Parietal lobe (tissue), 1 donor: Measurements from ENCODE around the gene BPIFB1. TPM values are rescaled to one million over a fixed set of nuclear protein-coding genes. Genes with fewer than 3 reads are reported as not detected.

Experiments
- total RNA-seq: library from RNA; depleted of rRNA; stranded (reverse); fragments of >200 nt; gene quantifications from one replicate; pipeline ENCODE4 v1.2.3, GENCODE V29; 2014

Gene BPIFB1, protein sequence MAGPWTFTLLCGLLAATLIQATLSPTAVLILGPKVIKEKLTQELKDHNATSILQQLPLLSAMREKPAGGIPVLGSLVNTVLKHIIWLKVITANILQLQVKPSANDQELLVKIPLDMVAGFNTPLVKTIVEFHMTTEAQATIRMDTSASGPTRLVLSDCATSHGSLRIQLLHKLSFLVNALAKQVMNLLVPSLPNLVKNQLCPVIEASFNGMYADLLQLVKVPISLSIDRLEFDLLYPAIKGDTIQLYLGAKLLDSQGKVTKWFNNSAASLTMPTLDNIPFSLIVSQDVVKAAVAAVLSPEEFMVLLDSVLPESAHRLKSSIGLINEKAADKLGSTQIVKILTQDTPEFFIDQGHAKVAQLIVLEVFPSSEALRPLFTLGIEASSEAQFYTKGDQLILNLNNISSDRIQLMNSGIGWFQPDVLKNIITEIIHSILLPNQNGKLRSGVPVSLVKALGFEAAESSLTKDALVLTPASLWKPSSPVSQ
- not detected for total RNA-seq

DNA sequence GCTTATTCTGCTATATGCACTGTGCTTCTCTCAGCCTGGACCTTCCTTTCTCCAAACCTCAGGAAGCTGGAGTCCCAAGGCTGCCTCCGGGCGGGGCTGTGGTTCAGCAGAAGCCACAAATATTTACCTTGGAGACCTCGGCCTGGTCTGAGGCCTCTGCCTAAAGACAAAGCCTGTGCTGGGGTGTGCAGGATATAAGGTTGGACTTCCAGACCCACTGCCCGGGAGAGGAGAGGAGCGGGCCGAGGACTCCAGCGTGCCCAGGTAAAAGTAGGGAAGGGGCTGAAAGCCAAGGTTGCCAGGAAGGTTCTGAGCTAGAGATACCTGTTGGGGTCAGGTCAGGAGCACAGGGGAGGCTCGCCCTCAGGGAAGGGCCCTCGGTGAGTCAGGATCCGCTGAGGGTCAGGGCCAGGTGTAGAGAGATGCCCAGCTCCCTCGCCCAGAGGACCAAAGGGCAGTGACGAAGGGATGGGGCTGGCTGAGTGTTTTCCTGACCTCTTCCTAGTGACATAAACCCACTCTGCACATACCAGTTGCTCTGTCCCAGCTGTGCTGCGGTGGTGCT is at the start of gene BPIFB1:
TSS of gene BPIFB1 (plus strand) at position 224 of the 565 bp plus-strand sequence. CDS start 2,860 bp downstream, outside the sequence.

DNA sequence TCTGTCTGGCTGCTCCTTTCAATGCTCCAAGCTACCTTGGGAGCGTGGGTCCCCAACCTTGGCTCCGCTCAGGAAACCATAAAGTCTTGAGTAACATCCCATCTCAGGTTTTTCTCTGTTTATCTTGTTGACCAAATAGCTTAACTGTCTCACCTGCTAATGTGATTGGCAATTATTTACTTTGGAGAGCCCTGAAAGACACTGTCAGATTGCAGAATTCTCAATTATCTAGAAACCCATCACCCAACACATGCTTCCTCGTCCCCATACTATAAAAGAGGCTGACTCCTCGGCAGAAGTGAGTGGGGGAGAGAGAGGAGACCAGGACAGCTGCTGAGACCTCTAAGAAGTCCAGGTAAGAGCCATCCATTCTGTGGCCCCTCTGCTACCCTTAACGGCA is 47.3 kb upstream of the BPIFB1 start, which contains the start of gene BPIFA1:
TSS of gene BPIFA1 (plus strand) at position 301 of the 400 bp plus-strand sequence. CDS start 1,716 bp downstream, outside the sequence.

Other genes with a start within 250 kb of the BPIFB1 start
- gene BPIFB3, start 229.3 kb upstream of the BPIFB1 start, total RNA-seq = not detected
- gene BPIFB4, start 203.6 kb upstream of the BPIFB1 start, total RNA-seq = not detected
- not detected for gene BPIFA2, start 115.1 kb upstream of the BPIFB1 start, total RNA-seq
- not detected for gene BPIFA3, start 65.9 kb upstream of the BPIFB1 start, total RNA-seq
- not detected for gene BPIFA1, start 47.2 kb upstream of the BPIFB1 start, total RNA-seq
- 39.8 TPM for gene CDK5RAP1, start 118.3 kb downstream of the BPIFB1 start, total RNA-seq
- 14.4 TPM for gene SNTA1, start 160.5 kb downstream of the BPIFB1 start, total RNA-seq
- 34.4 TPM for gene CBFA2T2, start 206.9 kb downstream of the BPIFB1 start, total RNA-seq